ENCODE measurements around the gene BACH2.

The BACH2 gene

GRCh38 chr6:90266905-90267621, 29.6 kb downstream of the BACH2 start:
- no peak for TF ChIP-seq FOXP2 (optimal IDR thresholded peaks at IDR 0.05; ENCODE audit: borderline replicate concordance, extremely low read depth, extremely low read length, insufficient read depth)

GRCh38 chr6:90264561-90264960, 32.1 kb downstream of the BACH2 start:
- TF ChIP-seq REST (IDR thresholded peaks at IDR 0.05; ENCODE audit: insufficient read depth in 1 of 2, low read depth in 2 of 2, low read length in 2 of 2), result no peak
- no peak for TF ChIP-seq FOXP2 (optimal IDR thresholded peaks at IDR 0.05; ENCODE audit: borderline replicate concordance, extremely low read depth, extremely low read length, insufficient read depth)

GRCh38 chr6:90263633-90264032, 33.0 kb downstream of the BACH2 start:
- TF ChIP-seq FOXP2 (optimal IDR thresholded peaks at IDR 0.05; ENCODE audit: borderline replicate concordance, extremely low read depth, extremely low read length, insufficient read depth) (no peak), POLR2AphosphoS5 (IDR thresholded peaks at IDR 0.05; ENCODE audit: low read depth, low read length) (no peak)

GRCh38 chr6:90261801-90262200, 34.8 kb downstream of the BACH2 start:
- TF ChIP-seq POLR2AphosphoS5 (IDR thresholded peaks at IDR 0.05; ENCODE audit: low read depth, low read length) (no peak), FOXP2 (optimal IDR thresholded peaks at IDR 0.05; ENCODE audit: borderline replicate concordance, extremely low read depth, extremely low read length, insufficient read depth) (no peak), SIN3A (IDR thresholded peaks at IDR 0.05; ENCODE audit: borderline replicate concordance, insufficient read depth, low read length) (no peak), REST (IDR thresholded peaks at IDR 0.05; ENCODE audit: insufficient read depth in 1 of 2, low read depth in 2 of 2, low read length in 2 of 2) (no peak)

GRCh38 chr6:90257486-90257738, 39.2 kb downstream of the BACH2 start:
- TF ChIP-seq REST (IDR thresholded peaks at IDR 0.05; ENCODE audit: insufficient read depth in 1 of 2, low read depth in 2 of 2, low read length in 2 of 2) (no peak), POLR2AphosphoS5 (IDR thresholded peaks at IDR 0.05; ENCODE audit: low read depth, low read length) (no peak), FOXP2 (optimal IDR thresholded peaks at IDR 0.05; ENCODE audit: borderline replicate concordance, extremely low read depth, extremely low read length, insufficient read depth) (no peak), TAF1 (IDR thresholded peaks at IDR 0.05; ENCODE audit: borderline replicate concordance, insufficient read depth, low read length) (no peak), SIN3A (IDR thresholded peaks at IDR 0.05; ENCODE audit: borderline replicate concordance, insufficient read depth, low read length) (no peak)

GRCh38 chr6:90256698-90257485, 39.8 kb downstream of the BACH2 start:
- TF ChIP-seq POLR2AphosphoS5 (IDR thresholded peaks at IDR 0.05; ENCODE audit: low read depth, low read length), result no peak
- TF ChIP-seq SIN3A (IDR thresholded peaks at IDR 0.05; ENCODE audit: borderline replicate concordance, insufficient read depth, low read length), result no peak
- TF ChIP-seq FOXP2 (optimal IDR thresholded peaks at IDR 0.05; ENCODE audit: borderline replicate concordance, extremely low read depth, extremely low read length, insufficient read depth), result no peak
- no peak for TF ChIP-seq REST (IDR thresholded peaks at IDR 0.05; ENCODE audit: insufficient read depth in 1 of 2, low read depth in 2 of 2, low read length in 2 of 2)
- no peak for TF ChIP-seq TAF1 (IDR thresholded peaks at IDR 0.05; ENCODE audit: borderline replicate concordance, insufficient read depth, low read length)

All from PFSK-1 (cell line).